Measurements from ENCODE around the gene DNAH6. TPM values are rescaled to one million over a fixed set of nuclear protein-coding genes. Genes with fewer than 3 reads are reported as not detected.

Gene DNAH6
- total and polyA plus RNA-seq, 10 of the 15 experiments (the other 5 are each of a cell fraction or from before 2014, with no cell fraction given) = 0.07 to 1.0 (median 0.29) TPM

DNA sequence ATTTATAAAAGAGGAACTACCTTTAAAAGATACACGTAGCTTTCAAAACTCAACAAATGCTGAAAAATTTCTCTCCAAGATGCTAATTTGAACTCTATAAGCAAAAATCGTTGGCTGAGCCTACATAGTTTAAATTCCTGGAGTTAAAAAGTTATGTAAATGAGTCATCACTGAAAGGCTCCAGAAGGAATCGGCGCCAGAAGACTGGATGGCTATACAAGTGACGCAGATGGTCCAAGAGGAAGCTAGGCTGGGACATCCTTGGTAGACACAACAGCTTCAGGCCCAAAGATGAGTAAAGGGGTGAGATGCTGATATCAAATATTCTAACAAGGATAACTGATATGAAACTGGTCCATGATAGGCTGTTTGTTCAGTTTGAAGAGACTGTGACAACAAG lies 22.8 kb upstream of the DNAH6 start:
- Histone ChIP-seq H3K36me3 (ENCODE audit: control insufficient read depth in 2 of 2, insufficient read depth in 2 of 2, low read length in 1 of 2) (no peaks in the 10 kb centered on the region), H3K4me1 (ENCODE audit: control insufficient read depth, insufficient read depth, low read length) (no peaks in the 10 kb centered on the region), H3K27me3 (replicated peaks in 1 of 2; ENCODE audit: control insufficient read depth in 2 of 2, insufficient read depth in 2 of 2, low read length in 1 of 2) (no peaks in the 10 kb centered on the region), H3K9ac (ENCODE audit: control insufficient read depth, insufficient read depth, low read length) (no peak overlapping the region), H3K4me2 (ENCODE audit: control insufficient read depth, insufficient read depth) (no peak overlapping the region), H3K27ac (ENCODE audit: control insufficient read depth, insufficient read depth) (no peak overlapping the region), H3K4me3 (no peak overlapping the region), H4K20me1 (ENCODE audit: control insufficient read depth, insufficient read depth) (no peaks in the 10 kb centered on the region), H2AFZ (ENCODE audit: control insufficient read depth, low read depth, low read length) (no peak overlapping the region), H3K79me2 (ENCODE audit: control insufficient read depth, insufficient read depth, low read length) (no peaks in the 10 kb centered on the region), H3K9me3 (replicated peaks; ENCODE audit: control insufficient read depth, insufficient read depth, low read length) (no peaks in the 10 kb centered on the region)
- no peak for FAIRE-seq
- POLR2A ChIA-PET = interaction anchor here (1.0 kb wide), 1 partner anchor 368 kb away, joined by 3 read pairs; no protein-coding TSS in a partner anchor
- in situ Hi-C loops (cut with MboI) (loop anchor here (5.0 to 10.0 kb wide), 2 partner anchors 379 to 801 kb away; no protein-coding TSS in a partner anchor), intact Hi-C loops (cut with micrococcal nuclease; ENCODE audit: unreplicated experiment) (no loop called here)
- no peak for DNase-seq (ENCODE audit: low read depth, low spot score)
- ATAC-seq = no peak
- SMC1A ChIA-PET (ENCODE audit: uncharacterized antibody, unreplicated experiment) = interaction anchor here (0.9 to 1.7 kb wide), 5 partner anchors 10 to 433 kb away, joined by 3 to 6 read pairs (median 3); no protein-coding TSS in a partner anchor
- 58% methylated on average over 5 of the region's 5 CpGs for WGBS (ENCODE audit: insufficient coverage, insufficient replicate concordance, low lambda C conversion rate, missing lambda C conversion rate)
- RAD21 ChIA-PET (ENCODE audit: unreplicated experiment) = interaction anchor here (1.8 kb wide), 1 partner anchor 432 kb away, joined by 7 read pairs; no protein-coding TSS in a partner anchor
- CTCF ChIA-PET = interaction anchor here (1.2 to 1.9 kb wide), 4 partner anchors 23 to 432 kb away, joined by 3 to 15 read pairs (median 4); no protein-coding TSS in a partner anchor
- no TSS peak for BruUV-seq (replicated peaks)
- TF ChIP-seq RBBP5 (conservative IDR thresholded peaks at IDR 0.05) = no peak
- TF ChIP-seq, protein P1, sequence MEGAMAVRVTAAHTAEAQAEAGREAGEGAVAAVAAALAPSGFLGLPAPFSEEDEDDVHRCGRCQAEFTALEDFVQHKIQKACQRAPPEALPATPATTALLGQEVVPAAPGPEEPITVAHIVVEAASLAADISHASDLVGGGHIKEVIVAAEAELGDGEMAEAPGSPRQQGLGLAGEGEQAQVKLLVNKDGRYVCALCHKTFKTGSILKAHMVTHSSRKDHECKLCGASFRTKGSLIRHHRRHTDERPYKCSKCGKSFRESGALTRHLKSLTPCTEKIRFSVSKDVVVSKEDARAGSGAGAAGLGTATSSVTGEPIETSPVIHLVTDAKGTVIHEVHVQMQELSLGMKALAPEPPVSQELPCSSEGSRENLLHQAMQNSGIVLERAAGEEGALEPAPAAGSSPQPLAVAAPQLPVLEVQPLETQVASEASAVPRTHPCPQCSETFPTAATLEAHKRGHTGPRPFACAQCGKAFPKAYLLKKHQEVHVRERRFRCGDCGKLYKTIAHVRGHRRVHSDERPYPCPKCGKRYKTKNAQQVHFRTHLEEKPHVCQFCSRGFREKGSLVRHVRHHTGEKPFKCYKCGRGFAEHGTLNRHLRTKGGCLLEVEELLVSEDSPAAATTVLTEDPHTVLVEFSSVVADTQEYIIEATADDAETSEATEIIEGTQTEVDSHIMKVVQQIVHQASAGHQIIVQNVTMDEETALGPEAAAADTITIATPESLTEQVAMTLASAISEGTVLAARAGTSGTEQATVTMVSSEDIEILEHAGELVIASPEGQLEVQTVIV (IDR thresholded peaks at IDR 0.05; ENCODE audit: borderline replicate concordance, partially characterized antibody) = no peak
- TF ChIP-seq, protein P2, sequence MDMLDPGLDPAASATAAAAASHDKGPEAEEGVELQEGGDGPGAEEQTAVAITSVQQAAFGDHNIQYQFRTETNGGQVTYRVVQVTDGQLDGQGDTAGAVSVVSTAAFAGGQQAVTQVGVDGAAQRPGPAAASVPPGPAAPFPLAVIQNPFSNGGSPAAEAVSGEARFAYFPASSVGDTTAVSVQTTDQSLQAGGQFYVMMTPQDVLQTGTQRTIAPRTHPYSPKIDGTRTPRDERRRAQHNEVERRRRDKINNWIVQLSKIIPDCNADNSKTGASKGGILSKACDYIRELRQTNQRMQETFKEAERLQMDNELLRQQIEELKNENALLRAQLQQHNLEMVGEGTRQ (IDR thresholded peaks at IDR 0.05; ENCODE audit: borderline replicate concordance, low read depth, low read length) = no peak
- no peak for TF ChIP-seq BMI1 (IDR thresholded peaks at IDR 0.05; ENCODE audit: borderline replicate concordance)
- TF ChIP-seq, protein P3, sequence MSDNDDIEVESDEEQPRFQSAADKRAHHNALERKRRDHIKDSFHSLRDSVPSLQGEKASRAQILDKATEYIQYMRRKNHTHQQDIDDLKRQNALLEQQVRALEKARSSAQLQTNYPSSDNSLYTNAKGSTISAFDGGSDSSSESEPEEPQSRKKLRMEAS (IDR thresholded peaks at IDR 0.05; ENCODE audit: low read depth, low read length) = no peak
- TF ChIP-seq, protein P4, sequence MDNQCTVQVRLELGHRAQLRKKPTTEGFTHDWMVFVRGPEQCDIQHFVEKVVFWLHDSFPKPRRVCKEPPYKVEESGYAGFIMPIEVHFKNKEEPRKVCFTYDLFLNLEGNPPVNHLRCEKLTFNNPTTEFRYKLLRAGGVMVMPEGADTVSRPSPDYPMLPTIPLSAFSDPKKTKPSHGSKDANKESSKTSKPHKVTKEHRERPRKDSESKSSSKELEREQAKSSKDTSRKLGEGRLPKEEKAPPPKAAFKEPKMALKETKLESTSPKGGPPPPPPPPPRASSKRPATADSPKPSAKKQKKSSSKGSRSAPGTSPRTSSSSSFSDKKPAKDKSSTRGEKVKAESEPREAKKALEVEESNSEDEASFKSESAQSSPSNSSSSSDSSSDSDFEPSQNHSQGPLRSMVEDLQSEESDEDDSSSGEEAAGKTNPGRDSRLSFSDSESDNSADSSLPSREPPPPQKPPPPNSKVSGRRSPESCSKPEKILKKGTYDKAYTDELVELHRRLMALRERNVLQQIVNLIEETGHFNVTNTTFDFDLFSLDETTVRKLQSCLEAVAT (IDR thresholded peaks at IDR 0.05) = no peak
- TF ChIP-seq CHD4 (IDR thresholded peaks at IDR 0.05) = no peak
- TF ChIP-seq TCF3 (IDR thresholded peaks at IDR 0.05; ENCODE audit: borderline replicate concordance, insufficient read depth, low read depth, low read length) = no peak
- TF ChIP-seq RELA (IDR thresholded peaks at IDR 0.05; ENCODE audit: borderline replicate concordance, partially characterized antibody) = no peak
- no peak for TF ChIP-seq CBX5 (IDR thresholded peaks at IDR 0.05; ENCODE audit: low read depth)
- no peak for TF ChIP-seq SPI1 (IDR thresholded peaks at IDR 0.05; ENCODE audit: borderline replicate concordance, insufficient read depth, low read depth, low read length)
- no peak for TF ChIP-seq ASH2L (IDR thresholded peaks at IDR 0.05; ENCODE audit: borderline replicate concordance, low read depth)
- no peak for TF ChIP-seq NR2C2 (IDR thresholded peaks at IDR 0.05; ENCODE audit: borderline replicate concordance, control insufficient read depth, insufficient read length, low read depth)
- TF ChIP-seq FOXK2 (IDR thresholded peaks at IDR 0.05) = no peak
- no peak for TF ChIP-seq IKZF1 (conservative IDR thresholded peaks at IDR 0.05)
- TF ChIP-seq, protein P5, sequence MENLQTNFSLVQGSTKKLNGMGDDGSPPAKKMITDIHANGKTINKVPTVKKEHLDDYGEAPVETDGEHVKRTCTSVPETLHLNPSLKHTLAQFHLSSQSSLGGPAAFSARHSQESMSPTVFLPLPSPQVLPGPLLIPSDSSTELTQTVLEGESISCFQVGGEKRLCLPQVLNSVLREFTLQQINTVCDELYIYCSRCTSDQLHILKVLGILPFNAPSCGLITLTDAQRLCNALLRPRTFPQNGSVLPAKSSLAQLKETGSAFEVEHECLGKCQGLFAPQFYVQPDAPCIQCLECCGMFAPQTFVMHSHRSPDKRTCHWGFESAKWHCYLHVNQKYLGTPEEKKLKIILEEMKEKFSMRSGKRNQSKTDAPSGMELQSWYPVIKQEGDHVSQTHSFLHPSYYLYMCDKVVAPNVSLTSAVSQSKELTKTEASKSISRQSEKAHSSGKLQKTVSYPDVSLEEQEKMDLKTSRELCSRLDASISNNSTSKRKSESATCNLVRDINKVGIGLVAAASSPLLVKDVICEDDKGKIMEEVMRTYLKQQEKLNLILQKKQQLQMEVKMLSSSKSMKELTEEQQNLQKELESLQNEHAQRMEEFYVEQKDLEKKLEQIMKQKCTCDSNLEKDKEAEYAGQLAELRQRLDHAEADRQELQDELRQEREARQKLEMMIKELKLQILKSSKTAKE (IDR thresholded peaks at IDR 0.05; ENCODE audit: low read depth, poor library complexity, severe bottlenecking) = no peak
- TF ChIP-seq CREM (IDR thresholded peaks at IDR 0.05; ENCODE audit: low read depth) = no peak

Measured in GM12878 (cell line).